Kasumi-1 (cell line): ENCODE data around the gene POLR2J2.
"Not testable (repeated sequence)": the region's sequence is repeated elsewhere in the genome, so short reads cannot be mapped to it uniquely, and the experiment has no call there.

Experiments used
- DNase-seq, 2 experiments: peaks; one replicate each; lab custom pipeline; 2025; lab: John Stamatoyannopoulos, UW

Gene POLR2J2

GRCh38 chr7:102671166-102671955, at the start of gene POLR2J2:
POLR2J2 (minus strand) TSS chr7:102671663; CDS start chr7:102671601, 62 bp downstream.
- not testable (repeated sequence) for DNase-seq

DNA sequence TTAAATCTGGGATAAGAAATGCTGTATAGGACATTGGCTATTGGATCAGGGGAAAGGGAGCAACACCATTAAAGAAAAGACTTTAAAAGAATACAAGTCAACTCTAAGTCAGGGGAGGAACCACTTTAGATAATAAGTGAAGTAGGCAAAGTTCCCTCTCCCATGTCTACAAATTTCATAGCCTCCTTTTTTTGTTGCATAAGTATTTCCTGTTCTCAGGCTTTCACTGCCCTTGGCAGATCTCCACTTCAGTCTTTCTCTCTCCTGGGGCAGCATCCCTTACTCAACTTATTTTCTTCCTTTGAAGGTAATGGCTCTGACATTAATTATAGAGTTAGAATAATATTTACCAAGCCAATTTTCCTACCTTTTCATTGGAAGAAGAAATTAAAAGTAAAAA, 47.0 kb upstream of the POLR2J2 start:
- peak; percentile 0 to 6 for DNase-seq

DNA sequence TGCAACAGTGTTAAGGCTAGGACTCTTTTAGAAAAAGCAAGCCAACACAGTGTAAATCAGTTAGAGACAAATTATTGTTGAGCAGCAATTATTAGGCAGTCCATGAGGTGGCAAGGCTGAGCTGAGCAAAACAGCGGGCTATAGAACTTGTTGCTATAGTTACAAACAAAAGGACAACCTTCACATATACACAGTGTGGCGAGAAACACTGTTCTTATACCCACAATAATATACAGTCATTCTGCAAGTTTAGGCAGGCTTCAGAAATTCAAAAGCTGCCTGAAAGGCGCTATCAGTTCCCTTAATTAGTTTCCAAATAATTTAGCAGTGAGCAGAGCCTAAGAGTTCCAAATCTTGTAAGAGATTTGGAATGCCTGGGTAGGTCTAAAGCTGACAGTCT, 44.3 kb upstream of the POLR2J2 start:
- DNase-seq = not testable (repeated sequence)

- DNase-seq = not testable (repeated sequence)
These were observed 43.5 kb upstream of the POLR2J2 start for GRCh38 chr7:102714774-102715522.

DNA sequence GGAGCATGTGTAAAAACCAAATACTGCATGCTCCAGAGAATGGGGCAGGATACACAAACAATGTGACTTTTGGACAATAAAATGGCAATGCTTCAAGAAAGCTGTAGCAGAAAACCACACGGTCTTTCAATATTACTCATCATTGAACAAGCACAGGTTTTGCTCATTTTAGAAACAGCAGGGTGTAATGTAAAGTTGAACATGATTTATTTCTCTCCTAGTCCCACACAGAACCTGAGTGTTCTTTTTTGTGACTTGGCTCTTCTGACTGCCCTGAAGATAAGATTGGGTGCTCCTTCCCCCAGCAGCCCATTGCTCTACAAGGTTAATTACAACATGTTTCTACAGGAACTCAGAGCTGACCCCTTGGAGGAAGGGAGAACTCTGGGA, 42.2 kb upstream of the POLR2J2 start:
- DNase-seq = not testable (repeated sequence)

DNA sequence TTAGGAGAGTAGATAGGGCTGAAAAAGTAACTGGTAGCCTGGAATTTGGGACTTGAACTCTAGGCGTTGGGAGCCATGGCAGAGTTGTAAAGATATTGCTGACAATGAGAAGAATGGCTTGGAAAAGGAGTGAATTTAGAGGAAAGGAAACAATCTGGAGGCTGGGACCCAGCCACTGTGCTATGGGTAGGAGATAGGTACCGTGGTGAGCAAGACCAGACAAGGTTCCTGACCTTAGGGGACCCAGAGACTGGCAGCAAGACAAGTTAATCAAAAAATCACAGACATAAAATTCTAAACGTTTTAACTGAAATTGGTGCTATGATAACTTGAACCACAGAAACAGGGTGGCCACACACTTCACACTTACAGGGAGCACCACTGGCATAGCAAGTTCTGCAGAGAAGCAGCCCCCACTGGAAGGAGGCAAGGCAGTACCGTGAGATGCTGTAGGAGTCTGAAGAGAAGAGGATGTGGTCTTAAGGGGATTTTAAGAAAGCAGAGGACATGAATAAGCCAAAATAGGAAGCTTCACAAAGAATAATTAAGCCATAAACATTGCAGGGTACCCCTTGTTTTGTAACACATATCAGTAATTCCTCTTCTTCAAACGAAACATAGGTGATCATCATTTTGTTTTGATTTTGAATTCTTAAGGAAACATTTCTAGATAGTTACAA, 41.7 kb upstream of the POLR2J2 start:
- DNase-seq = peak; percentile 11 to 37

DNA sequence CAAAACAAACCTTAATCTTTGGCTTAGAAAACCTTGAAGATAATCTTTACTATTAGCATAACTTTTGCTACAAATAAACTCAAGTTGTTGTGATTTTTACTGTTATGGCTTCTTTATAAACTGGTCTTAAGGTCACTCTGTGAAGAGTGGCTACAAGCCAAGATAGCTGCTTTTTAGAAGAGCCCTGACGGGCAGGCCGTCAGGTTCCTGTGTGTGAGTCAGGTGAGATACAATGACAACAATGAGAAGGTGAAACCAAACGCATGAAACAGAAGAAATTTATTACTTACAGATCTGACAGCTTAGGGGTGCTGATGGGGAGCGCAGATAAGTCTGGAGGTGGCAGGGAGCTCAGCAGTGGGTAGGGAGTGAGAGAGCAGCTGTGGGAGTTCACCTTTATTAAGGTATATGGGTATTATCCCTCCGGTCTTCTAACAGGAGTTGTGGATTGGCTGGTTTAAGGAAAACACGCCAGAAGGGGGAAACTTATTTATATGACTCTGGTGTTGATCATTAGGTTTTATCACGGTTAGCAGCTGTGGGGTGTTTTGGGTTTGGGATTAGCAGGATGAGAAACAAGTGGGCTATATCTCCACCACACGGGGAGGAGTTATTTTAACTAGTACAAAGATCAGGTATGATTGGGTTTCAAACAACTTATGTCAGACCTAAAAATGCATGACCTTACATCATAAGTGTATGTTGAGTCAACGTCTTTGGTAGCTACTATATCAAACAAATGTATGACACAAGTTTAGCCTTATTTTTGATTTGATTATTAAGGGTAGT, 27.7 kb upstream of the POLR2J2 start:
- not testable (repeated sequence) for DNase-seq

DNA sequence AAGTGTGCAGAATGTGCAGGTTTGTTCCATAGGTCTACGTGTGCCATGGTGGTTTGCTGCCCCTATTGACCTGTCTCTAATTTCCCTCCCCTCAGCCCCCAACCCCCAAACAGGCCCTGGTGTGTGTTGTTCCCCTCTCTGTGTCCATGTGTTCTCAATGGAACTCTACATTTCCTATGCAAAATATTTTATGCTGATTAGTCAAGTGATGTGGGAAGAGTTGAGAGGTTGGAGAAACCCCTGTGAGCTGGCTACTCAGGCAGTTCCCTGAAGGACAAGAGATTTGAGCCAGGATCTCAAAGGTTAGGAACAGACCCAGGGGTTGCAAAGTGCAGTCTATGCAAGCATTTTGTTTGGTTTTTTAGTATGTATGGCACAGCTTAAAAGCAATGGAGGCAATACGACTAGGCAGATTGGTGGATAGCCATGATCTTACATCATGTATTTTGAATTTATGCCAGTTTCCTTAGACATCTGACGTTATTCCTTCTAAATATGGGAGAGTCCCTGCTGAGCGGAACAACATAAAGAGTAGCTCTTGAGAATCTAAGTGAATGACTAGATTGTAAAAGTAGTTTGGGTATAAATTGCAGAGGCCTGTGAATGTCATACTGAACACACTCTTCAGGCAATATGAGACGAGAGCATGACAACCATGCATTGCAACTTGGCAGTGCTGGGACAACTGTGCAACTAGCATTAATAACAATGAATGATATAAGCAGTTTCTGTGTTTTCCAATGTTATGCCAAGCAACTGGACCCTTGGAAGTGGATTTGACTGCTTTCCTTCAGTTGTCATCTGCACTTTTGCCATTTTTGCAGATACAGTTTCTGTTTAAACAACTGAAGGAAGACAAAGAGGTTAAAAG, 26.4 kb upstream of the POLR2J2 start:
- DNase-seq = not testable (repeated sequence)

- DNase-seq = not testable (repeated sequence)
These were observed 24.5 kb upstream of the POLR2J2 start for GRCh38 chr7:102696009-102696408.

DNA sequence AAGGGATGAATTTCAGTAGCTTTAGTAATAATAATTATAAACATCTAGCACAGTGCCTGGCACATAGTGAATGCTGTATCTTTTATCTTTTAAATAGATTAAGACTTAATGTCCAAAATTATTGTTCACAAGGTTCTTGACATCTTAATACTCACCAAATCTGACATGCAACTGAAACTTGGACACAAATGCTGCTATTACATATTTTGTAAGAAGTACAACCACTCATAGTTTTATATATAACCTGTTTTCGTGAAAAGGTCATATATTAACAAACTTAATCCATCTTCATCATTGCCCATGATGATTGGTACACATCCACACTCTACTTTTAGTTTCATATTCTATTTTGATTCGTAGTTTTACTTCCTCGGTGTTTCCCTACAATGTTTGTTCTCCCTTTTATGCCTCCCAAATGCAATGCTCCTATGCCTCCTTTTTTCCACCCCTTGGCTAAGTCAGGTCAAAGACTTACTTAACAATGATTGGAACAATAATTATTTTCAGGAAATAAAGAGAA, 23.6 kb upstream of the POLR2J2 start:
- not testable (repeated sequence) for DNase-seq

- DNase-seq = not testable (repeated sequence)
These were observed 22.5 kb upstream of the POLR2J2 start for GRCh38 chr7:102694008-102694407.

DNA sequence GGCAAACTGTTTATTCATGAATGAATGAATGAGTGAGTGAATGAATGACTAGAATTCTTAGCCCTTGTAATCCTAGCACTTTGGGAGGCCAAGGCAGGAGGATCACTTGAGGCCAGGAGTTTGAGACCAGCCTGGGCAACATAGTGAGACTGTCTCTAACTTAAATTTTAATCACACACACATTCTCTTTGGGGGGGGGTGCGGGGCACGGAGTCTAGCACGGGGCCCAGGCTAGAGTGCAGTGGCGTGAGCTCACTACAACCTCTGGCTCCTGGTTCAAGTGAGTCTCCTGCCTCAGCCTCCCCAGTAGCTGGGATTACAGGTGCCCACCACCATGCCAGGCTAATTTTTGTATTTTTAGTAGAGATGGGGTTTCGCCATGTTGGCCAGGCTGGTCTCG, 19.1 kb upstream of the POLR2J2 start:
- not testable (repeated sequence) for DNase-seq

GRCh38 chr7:102689436-102690282, 18.2 kb upstream of the POLR2J2 start:
- DNase-seq = not testable (repeated sequence)

DNA sequence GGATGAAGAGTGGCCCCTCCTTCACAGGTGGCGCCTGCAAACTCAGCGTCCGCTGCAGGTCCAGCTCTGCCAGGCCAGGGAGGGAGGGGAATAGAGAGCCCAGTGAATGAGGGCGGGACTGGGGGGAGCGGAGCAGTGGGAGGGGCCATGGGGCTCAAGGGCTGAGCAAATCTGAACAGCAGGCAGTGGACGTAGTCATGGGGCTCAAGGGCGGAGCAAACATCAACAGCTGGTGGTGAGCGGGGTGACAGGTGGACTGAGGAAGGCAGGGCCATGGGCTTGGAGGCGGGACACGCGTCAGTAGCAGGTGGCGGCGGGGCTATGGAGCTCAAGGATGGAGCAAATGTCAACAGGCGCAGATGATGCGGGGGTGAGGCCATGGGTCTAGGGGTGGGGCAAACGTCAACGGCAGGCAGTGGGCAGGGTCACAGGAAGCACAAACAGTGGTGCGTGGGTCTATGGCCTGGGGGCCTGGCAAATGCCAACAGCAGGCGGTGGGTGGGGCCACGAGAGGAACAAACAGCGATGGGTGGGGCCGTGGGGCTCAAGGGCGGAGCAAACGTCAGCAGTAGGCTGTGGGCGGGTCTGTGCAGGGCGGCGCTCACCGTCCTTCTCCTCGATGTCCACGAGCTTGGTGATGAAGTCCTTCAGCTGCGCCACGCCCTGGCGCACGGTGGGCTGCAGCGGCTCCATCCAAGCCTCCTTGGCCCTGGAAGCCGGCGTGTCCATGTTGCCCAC, 17.0 kb upstream of the POLR2J2 start:
- not testable (repeated sequence) for DNase-seq

DNA sequence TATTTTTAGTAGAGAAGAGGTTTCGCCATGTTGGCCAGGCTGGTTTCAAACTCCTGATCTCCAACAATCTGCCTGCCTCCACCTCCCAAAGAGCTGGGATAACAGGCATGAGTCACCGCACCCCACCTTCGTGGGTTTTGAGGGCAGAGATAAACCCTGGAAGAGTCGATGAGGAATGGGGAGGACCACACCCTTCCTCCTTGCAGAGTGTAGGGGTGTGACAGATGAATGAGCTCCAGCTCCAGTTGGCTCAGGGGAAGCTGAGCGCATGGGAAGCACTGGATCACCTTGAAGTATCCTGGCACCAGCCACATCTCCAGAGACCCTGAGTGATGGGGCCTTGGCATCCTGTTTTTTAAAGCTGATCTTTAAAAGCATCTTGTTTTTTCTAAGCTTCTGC, 11.1 kb upstream of the POLR2J2 start:
- not testable (repeated sequence) for DNase-seq

DNA sequence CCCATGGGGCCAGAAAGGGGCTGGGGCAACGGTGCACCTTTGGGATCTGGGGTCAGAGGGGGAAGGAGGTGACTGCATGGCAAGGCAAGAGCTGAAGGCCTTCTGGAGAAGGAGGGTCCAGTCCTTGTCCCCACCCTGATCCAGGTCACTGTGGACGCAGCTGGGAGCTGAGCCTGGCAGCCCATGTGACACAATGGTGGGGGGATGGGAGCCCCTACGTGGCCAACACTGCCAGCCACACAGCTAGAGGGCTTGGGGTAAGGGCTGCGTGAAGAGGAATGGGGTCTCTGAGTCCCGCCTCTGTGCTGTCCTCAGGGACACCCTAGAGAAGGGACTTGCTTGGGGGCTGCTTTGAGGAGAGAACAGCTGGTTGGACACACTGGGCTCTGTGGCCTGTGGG, 9.3 kb upstream of the POLR2J2 start:
- not testable (repeated sequence) for DNase-seq

- DNase-seq = not testable (repeated sequence)
These were observed 4.1 kb upstream of the POLR2J2 start for GRCh38 chr7:102675545-102675944.

DNA sequence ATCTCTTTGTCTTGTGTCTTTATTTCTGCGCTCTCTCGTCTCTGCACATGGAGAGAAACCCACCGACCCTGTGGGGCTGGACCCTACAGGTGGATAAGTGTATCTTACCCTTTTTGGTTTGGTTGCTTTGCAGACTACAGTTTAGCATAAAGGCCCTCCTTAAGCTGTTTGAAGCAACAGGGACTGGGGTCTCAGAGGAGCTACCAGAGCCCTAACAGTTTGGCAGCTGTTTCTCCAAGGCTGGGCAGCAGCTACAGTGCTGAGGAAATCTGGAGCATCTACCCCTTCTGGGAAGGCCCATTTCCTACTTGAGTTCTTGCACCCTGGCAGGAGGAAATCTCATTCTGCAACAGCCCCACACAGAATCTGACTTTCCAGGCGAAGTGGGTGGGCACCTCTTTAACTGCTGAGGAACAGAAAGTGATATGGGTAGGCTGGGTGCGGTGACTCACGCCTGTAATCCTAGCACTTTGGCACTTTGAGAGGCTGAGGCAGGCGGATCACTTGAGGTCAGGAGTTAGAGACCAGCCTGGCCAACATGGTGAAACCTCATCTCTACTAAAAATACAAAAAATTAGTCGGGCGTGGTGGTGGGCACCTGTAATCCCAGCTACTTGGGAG, 2.1 kb upstream of the POLR2J2 start:
- DNase-seq = not testable (repeated sequence)
